Testis (tissue), 3 donors: ENCODE measurements around the gene NCOA6. TPM values are rescaled to one million over a fixed set of nuclear protein-coding genes. Genes with fewer than 3 reads are reported as not detected.

Source experiments
- DNase-seq: peaks from one replicate; pipeline ENCODE4 v3.0.0-alpha.2; 2019
- H3K27ac ChIP-seq, 2 donors: fragments of 200-600 bp; sonication (generic); one replicate each; pipeline ENCODE4 v1.5.1; 2019
- H3K27me3 ChIP-seq: fragments of 200-600 bp; sonication (generic); one replicate; pipeline ENCODE4 v1.5.1; 2019
- H3K36me3 ChIP-seq: fragments of 200-600 bp; sonication (generic); one replicate; pipeline ENCODE4 v1.5.1; 2017; ENCODE audit warnings: low read depth; ENCODE audit errors: missing control alignments
- H3K4me1 ChIP-seq: fragments of 200-600 bp; sonication (generic); one replicate; pipeline ENCODE4 v1.5.1; 2019
- H3K4me3 ChIP-seq, 2 donors: fragments of 200-600 bp; sonication (generic); one replicate each; pipeline ENCODE4 v1.5.1; 2017 to 2019
- H3K9me3 ChIP-seq: fragments of 200-600 bp; sonication (generic); one replicate; pipeline ENCODE4 v1.5.1; 2017
- POLR2A ChIP-seq: fragments of 450-650 bp; IDR thresholded peaks from one replicate; pipeline ENCODE4 v1.6.1; 2017; ENCODE audit warnings: antibody characterized with exemption, mild to moderate bottlenecking, moderate library complexity
- WGBS, 2 donors: methylation state at CpG; one replicate each; pipeline ENCODE4 v1.1.5; 2018; 5-methylcytosine and 5-hydroxymethylcytosine counted together
- intact Hi-C: fragments of 100-400 bp; cut with DNase I; formaldehyde crosslinking; loops from one replicate; pipeline ENCODE4 v1.15.1; 2023; ENCODE audit warnings: low total_unique reads
- polyA plus RNA-seq: library from polyadenylated mRNA; stranded (reverse); fragments of 350-450 nt; fragmentation: Illumina TruSeq; extraction: RNeasy Lipid Tissue Mini Kit (QIAGEN cat#74804); gene quantifications from one replicate; pipeline ENCODE4 v1.2.3, GENCODE V29; 2014; ENCODE audit warnings: low read depth, low replicate concordance; ENCODE audit not compliant: insufficient read depth
- total RNA-seq, 2 donors: library from RNA; depleted of rRNA; stranded (reverse); fragments of >200 nt; gene quantifications; one replicate each; pipeline ENCODE4 v1.2.3, GENCODE V29; 2016
- TF ChIP-seq, protein P1 (sequence below), 3 experiments: fragments of 450-650 bp in 2 of 3; fragments of 200-600 bp in 1 of 3; sonication (generic) in 1 of 3; IDR thresholded peaks; one replicate each; pipeline ENCODE4 v1.5.1; 2016 to 2019; ENCODE audit warnings: antibody characterized with exemption in 3 of 3, mild to moderate bottlenecking in 2 of 3, moderate library complexity in 1 of 3

Gene NCOA6
- total and polyA plus RNA-seq, 3 donors from 2014 or later: 45.2 to 54.4 (median 48.1) TPM

DNA sequence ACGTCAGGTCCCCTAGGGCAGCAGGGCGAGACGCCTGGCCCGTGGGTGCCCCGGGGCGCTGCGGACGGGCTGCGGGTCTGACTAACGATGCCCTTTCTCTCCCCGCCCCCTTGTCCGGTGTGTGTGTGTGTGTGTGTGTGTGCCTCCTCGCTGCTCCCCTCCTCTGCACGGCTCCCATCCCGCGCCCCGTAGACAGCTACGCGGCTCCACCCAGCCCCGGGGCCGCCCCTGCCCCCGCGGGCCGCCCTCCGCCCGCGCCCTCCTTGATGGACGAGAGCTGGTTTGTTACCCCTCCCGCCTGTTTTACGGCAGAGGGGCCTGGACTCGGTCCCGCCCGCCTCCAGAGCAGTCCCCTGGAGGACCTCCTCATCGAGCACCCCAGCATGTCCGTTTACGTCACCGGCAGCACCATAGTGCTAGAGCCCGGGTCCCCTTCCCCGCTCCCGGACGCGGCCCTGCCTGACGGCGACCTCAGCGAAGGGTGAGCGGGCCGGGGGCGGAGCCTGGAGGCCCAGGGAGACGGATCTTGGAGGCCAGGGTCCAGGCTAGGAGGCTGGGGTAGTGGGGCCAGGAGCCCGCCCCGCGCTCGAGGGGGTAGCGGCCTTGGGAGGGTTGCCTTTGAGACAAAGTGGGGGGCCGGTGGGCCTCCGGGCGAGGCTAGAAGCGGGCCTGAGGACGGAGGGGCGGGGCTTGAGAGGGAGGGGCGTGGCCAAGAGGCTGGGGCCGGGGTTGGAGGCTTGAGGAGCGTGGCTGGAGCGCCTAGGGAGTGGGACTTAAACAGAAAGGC is 116.2 kb downstream of the NCOA6 start:
- intact Hi-C loops: no loop called here
- peak; percentile 82 for DNase-seq
- Histone ChIP-seq H3K27me3 (no peaks in the 10 kb centered on the region), H3K4me1 (peaks cover 20% of the 10 kb centered on the region), H3K9me3 (no peaks in the 10 kb centered on the region), H3K27ac (peak overlapping the region; percentile 87 to 98), H3K36me3 (no peaks in the 10 kb centered on the region), H3K4me3 (peak overlapping the region; percentile 75 to 84)
- TF ChIP-seq, protein P1, sequence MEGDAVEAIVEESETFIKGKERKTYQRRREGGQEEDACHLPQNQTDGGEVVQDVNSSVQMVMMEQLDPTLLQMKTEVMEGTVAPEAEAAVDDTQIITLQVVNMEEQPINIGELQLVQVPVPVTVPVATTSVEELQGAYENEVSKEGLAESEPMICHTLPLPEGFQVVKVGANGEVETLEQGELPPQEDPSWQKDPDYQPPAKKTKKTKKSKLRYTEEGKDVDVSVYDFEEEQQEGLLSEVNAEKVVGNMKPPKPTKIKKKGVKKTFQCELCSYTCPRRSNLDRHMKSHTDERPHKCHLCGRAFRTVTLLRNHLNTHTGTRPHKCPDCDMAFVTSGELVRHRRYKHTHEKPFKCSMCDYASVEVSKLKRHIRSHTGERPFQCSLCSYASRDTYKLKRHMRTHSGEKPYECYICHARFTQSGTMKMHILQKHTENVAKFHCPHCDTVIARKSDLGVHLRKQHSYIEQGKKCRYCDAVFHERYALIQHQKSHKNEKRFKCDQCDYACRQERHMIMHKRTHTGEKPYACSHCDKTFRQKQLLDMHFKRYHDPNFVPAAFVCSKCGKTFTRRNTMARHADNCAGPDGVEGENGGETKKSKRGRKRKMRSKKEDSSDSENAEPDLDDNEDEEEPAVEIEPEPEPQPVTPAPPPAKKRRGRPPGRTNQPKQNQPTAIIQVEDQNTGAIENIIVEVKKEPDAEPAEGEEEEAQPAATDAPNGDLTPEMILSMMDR (IDR thresholded peaks at IDR 0.05): no peak
- TF ChIP-seq POLR2A: no peak
- 11 to 26% methylated on average over 27 to 54 of the region's 64 CpGs for WGBS, 2 donors

DNA sequence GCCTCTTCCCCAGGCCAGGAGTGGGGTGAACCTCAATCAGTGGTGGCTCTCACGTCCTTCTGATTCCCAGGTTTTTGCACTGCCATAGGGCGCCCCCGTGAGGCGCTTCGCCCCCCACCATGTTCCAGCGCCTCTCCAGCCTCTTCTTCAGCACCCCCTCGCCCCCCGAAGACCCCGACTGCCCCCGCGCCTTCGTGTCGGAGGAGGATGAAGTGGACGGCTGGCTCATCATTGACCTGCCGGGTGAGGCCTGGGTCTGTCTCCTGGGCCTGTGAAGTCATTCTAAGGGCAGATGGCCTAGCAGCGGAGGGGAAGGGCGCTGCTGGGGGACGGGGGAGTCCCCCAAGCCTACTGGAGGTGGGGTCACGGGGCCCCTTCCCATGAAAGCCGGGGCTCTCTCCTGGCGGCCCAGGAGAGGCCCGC is 116.8 kb downstream of the NCOA6 start:
- Histone ChIP-seq H3K27ac (peak overlapping the region; percentile 87 to 98), H3K4me3 (peak overlapping the region; percentile 75 to 84), H3K36me3 (no peaks in the 10 kb centered on the region), H3K4me1 (peaks cover 20% of the 10 kb centered on the region), H3K27me3 (no peaks in the 10 kb centered on the region), H3K9me3 (no peaks in the 10 kb centered on the region)
- TF ChIP-seq, protein P1 (IDR thresholded peaks at IDR 0.05): peak in 2 of 3 experiments; percentile 3 to 51
- no peak for TF ChIP-seq POLR2A
- WGBS, 2 donors: 17 to 25% methylated on average over 14 to 19 of the region's 22 CpGs
- intact Hi-C loops: no loop called here
- peak; percentile 49 for DNase-seq

DNA sequence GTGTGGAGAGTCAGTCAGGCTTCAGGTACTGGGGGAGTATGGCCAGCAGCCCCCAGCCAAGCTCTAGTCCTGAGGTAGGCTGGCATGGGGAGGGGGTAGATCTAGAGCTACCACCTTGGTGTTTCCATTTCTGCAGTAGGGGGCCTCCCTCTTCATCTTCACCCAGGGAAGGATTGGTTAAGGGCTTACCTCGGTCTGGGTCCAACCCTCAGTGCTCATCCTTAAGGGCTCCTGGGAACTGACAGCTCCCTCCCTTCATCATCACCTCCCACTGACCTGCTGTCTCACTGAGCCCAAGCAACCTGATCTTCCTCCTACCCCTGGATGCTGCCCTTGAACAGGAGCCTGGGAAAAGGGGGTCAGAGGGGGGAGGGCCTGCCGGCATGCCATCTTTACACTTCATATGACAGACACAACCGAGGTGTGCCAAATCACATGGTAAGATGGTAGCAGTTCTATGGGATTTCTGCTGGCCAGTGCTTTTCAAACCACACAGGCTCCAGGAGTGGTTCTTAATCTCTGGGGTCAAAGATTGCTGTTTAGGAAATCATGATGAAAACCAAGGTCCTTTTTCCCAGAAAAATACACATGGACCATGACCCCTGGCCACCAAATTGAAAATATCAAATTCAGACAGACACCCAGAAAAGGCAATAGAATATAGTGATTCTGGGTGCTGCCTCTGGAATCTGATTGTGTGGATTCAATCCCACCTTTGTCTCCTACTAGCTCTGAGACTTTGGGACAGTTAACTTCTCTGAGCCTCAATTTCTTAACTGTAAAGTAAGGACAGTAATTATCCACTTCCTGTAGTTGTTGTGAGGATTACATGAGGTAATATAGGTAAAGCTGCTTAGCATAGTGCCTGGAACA is 118.3 kb downstream of the NCOA6 start:
- Histone ChIP-seq H3K9me3 (no peaks in the 10 kb centered on the region), H3K36me3 (no peaks in the 10 kb centered on the region), H3K4me1 (peaks cover 14% of the 10 kb centered on the region), H3K27ac (no peak overlapping the region), H3K27me3 (no peaks in the 10 kb centered on the region), H3K4me3 (no peak overlapping the region)
- TF ChIP-seq, protein P1 (IDR thresholded peaks at IDR 0.05): no peak
- WGBS, 2 donors: 55 to 74% methylated on average over 3 of the region's 3 CpGs
- intact Hi-C loops: no loop called here
- no peak for DNase-seq

DNA sequence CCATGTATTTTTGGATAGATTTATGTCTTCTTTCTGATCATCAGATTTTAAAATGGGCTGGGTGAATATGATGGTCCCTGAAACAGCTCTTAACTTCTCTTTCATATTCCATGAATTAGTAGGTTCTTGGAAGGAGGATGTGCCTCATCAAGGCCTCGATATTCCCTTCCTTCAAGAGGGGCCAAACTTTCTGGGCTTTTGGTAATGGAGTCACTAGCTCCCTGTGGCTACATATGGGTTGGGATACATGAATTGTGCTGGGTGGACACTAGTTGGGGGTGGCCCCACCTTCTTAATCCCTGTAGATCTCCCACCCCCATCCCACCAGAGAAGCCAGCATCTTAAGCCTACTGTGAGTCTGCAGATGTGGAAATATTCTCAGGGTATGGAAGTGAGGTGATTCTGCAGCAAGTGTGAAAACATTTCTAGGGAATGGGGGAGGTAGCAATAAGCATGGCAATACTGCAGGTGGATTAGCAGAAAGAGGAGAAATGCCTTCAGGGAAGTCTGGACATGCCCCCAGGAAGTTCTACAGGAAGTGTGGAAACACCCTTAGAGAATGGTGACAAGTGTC is 119.1 kb downstream of the NCOA6 start:
- no peak for DNase-seq
- H3K4me3 ChIP-seq: no peak overlapping the region
- H3K36me3 ChIP-seq: no peaks in the 10 kb centered on the region
- intact Hi-C loops: no loop called here
- WGBS, 2 donors: 96 to 100% methylated on average over 1 of the region's 1 CpG
- TF ChIP-seq, protein P1 (IDR thresholded peaks at IDR 0.05): no peak
- TF ChIP-seq POLR2A: no peak
- H3K27ac ChIP-seq: peak overlapping the region in 1 of 2 donors; percentile 100
- H3K4me1 ChIP-seq: peaks cover 14% of the 10 kb centered on the region
- H3K9me3 ChIP-seq: no peaks in the 10 kb centered on the region
- no peaks in the 10 kb centered on the region for H3K27me3 ChIP-seq
